Neuron (in vitro differentiated cells): ENCODE data around the gene ZNF599.

Source experiments
- H2AFZ ChIP-seq: one replicate; pipeline ENCODE4 v1.6.1; 2013; ENCODE audit warnings: low read depth, mild to moderate bottlenecking, inconsistent platforms, low read length, moderate library complexity
- H3K27me3 ChIP-seq: one replicate; pipeline ENCODE4 v1.6.1; 2013; ENCODE audit warnings: low read length; ENCODE audit not compliant: insufficient read depth
- H3K36me3 ChIP-seq: one replicate; pipeline ENCODE4 v1.6.1; 2013; ENCODE audit warnings: low read length; ENCODE audit not compliant: insufficient read depth
- H3K4me1 ChIP-seq: one replicate; pipeline ENCODE4 v1.6.1; 2013; ENCODE audit warnings: low read length; ENCODE audit not compliant: insufficient read depth
- H3K4me3 ChIP-seq: 2 replicates; pipeline ENCODE4 v1.5.1; 2013; ENCODE audit warnings: mild to moderate bottlenecking, low read length, moderate library complexity
- H3K9me3 ChIP-seq: one replicate; pipeline ENCODE4 v1.6.1; 2013; ENCODE audit warnings: low read length

The ZNF599 gene

GRCh38 chr19:34779652-34780051 lies 6.6 kb upstream of the ZNF599 start:
- no peaks in the 10 kb centered on the region for H3K36me3 ChIP-seq
- H3K4me3 ChIP-seq = no peak overlapping the region
- H3K9me3 ChIP-seq = peaks cover 9% of the 10 kb centered on the region
- no peak overlapping the region for H2AFZ ChIP-seq
- H3K27me3 ChIP-seq = peaks cover 3% of the 10 kb centered on the region
- H3K4me1 ChIP-seq = no peaks in the 10 kb centered on the region

DNA sequence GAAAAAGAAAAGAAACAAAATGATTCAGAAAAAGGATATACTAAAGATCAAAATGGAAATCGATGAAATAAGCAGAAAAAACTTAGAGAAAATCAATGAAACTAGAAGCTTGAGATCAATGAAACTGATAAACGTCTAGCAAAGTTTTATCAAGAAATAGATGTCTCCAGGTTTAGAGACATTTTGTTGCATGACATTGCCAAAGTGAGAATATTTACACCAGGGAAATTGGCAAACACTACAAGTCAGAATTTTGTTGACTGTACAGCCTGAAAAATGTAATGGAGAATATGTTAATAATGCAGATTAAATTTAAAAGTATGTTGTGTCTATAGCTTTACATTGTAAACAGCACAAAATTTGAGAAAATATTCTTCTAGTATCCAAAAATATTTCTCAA lies 5.3 kb upstream of the ZNF599 start:
- Histone ChIP-seq H3K36me3 (no peaks in the 10 kb centered on the region), H3K27me3 (no peaks in the 10 kb centered on the region), H3K4me3 (no peak overlapping the region), H3K4me1 (no peaks in the 10 kb centered on the region), H3K9me3 (peaks cover 6% of the 10 kb centered on the region), H2AFZ (no peak overlapping the region)

DNA sequence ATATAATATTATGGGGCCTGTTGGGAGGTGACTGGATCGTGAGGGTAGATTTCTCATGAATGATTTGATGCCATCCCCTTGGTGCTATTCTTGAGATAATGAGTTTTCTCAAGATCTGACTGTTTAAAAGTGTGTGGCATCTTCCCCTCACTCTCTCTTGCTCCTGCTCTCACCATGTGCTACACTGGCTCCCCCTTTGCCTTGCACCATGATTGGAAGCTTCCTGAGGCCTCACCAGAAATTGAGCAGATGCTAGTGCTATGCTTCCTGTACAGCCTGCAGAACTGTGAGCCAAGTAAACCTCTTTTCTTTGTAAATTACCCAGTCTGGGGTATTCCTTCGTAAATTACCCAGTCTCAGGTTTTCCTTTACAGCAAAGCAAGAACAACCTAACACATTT lies 1.8 kb upstream of the ZNF599 start:
- Histone ChIP-seq H3K27me3 (no peaks in the 10 kb centered on the region), H3K9me3 (peaks cover 17% of the 10 kb centered on the region), H2AFZ (no peak overlapping the region), H3K4me1 (no peaks in the 10 kb centered on the region), H3K36me3 (no peaks in the 10 kb centered on the region), H3K4me3 (no peak overlapping the region)

GRCh38 chr19:34773555-34773864 lies 495 bp upstream of the ZNF599 start:
- Histone ChIP-seq H3K9me3 (peaks cover 28% of the 10 kb centered on the region), H3K4me3 (peak overlapping the region; percentile 84), H3K36me3 (peaks cover 11% of the 10 kb centered on the region), H3K4me1 (no peaks in the 10 kb centered on the region), H2AFZ (peak overlapping the region; percentile 77), H3K27me3 (no peaks in the 10 kb centered on the region)

GRCh38 chr19:34767951-34768350 lies 5.1 kb downstream of the ZNF599 start:
- no peaks in the 10 kb centered on the region for H3K4me1 ChIP-seq
- no peaks in the 10 kb centered on the region for H3K27me3 ChIP-seq
- no peak overlapping the region for H3K4me3 ChIP-seq
- no peak overlapping the region for H2AFZ ChIP-seq
- peaks cover 51% of the 10 kb centered on the region for H3K36me3 ChIP-seq
- H3K9me3 ChIP-seq = peaks cover 67% of the 10 kb centered on the region

DNA sequence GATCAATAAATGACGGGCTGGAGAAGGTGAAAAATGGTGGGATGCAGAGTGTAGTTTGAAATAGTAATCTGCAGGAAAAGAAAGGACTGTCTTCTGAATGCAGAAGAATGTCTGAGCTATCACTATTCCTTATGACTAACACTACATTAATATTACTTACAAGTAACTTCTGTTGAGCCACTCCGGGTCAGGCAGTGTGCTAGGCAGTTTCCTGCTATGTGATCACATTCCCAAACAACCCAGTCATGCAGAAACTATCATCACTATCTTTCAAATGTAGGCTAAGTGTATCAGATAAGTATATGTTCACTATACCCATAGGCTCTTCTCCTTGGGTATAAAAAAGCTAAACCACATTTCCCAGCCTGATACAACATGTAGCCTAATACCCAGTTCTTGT lies 6.6 kb downstream of the ZNF599 start:
- H3K4me3 ChIP-seq = no peak overlapping the region
- no peaks in the 10 kb centered on the region for H3K4me1 ChIP-seq
- peaks cover 75% of the 10 kb centered on the region for H3K9me3 ChIP-seq
- H3K27me3 ChIP-seq = no peaks in the 10 kb centered on the region
- no peak overlapping the region for H2AFZ ChIP-seq
- peaks cover 51% of the 10 kb centered on the region for H3K36me3 ChIP-seq

DNA sequence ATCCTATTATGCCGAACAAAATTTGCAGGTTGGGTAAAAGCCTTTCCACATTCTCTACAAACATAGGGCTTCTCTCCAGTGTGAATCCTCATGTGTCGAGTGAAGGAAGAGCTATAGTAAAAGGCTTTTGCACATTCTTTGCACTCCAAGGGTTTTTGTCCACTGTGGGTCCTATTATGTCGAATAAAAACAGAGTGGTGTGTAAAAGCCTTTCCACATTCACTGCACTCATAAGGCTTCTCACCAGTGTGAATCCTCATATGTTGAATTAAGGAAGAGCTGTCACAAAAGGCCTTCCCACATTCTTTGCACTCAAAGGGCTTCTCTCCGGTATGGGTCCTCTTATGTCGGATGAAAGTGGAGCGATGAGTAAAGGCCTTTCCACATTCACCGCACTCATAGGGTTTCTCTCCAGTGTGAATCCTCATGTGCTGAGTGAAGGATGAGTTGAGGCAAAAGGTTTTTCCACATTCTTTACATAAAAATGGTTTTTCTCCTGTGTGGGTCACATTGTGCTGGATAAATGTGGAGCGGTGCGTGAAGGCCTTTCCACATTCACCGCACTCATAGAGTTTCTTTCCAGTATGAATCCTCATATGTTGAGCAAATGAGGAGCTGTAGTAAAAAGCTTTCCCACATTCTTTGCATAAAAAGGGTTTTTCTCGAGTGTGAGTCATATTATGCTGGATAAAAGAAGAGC lies 13.6 kb downstream of the ZNF599 start:
- no peak overlapping the region for H3K4me3 ChIP-seq
- H3K9me3 ChIP-seq = peaks cover 59% of the 10 kb centered on the region

GRCh38 chr19:34757441-34757840 lies 15.6 kb downstream of the ZNF599 start:
- no peaks in the 10 kb centered on the region for H3K27me3 ChIP-seq
- no peak overlapping the region for H2AFZ ChIP-seq
- no peaks in the 10 kb centered on the region for H3K4me1 ChIP-seq
- no peaks in the 10 kb centered on the region for H3K36me3 ChIP-seq
- H3K4me3 ChIP-seq = no peak overlapping the region
- H3K9me3 ChIP-seq = peaks cover 55% of the 10 kb centered on the region

More for the DNA sequence above, 13.6 kb downstream of the ZNF599 start:
- Histone ChIP-seq H3K27me3 (no peaks in the 10 kb centered on the region), H3K36me3 (peaks cover 3% of the 10 kb centered on the region), H2AFZ (no peak overlapping the region), H3K4me1 (no peaks in the 10 kb centered on the region)

DNA sequence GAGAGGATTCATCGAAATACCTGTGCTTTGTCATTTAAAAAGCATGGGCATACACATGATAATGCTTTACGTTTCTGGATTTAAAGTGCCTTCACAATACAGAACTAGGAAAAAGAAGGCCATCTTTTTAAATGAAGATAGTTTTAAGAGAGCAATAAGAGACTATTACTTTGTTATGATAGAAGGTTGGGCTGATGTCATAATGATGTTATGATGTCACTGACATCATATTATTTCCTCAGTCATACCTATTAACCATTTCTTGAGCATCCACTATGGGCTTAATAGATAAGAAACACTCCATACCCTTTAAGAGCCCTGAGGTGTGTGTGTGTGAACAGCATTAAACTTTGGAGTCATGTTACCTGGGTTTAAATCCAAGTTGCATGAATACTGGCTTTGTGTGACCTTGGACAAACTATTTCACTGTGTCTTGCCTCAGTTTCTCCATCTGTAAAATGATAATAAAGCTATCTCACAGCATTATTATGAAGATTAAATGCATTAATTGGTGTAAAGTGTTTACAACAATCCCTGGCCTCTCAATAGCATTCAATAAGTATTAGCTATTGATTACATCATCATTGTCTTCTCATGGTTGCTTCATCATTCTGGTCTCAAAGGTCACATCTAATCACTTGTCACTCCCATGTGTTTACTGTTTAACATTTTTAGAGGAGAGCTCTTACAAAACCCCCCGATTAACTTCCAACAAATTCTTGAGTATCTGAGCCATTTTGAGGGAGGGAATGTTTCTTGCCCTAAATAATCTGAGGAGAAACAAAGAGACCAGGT lies 27.9 kb downstream of the ZNF599 start:
- H3K36me3 ChIP-seq = peaks cover 8% of the 10 kb centered on the region
- H3K4me1 ChIP-seq = no peaks in the 10 kb centered on the region
- peaks cover 18% of the 10 kb centered on the region for H3K9me3 ChIP-seq
- no peaks in the 10 kb centered on the region for H3K27me3 ChIP-seq
- H2AFZ ChIP-seq = no peak overlapping the region
- H3K4me3 ChIP-seq = no peak overlapping the region

DNA sequence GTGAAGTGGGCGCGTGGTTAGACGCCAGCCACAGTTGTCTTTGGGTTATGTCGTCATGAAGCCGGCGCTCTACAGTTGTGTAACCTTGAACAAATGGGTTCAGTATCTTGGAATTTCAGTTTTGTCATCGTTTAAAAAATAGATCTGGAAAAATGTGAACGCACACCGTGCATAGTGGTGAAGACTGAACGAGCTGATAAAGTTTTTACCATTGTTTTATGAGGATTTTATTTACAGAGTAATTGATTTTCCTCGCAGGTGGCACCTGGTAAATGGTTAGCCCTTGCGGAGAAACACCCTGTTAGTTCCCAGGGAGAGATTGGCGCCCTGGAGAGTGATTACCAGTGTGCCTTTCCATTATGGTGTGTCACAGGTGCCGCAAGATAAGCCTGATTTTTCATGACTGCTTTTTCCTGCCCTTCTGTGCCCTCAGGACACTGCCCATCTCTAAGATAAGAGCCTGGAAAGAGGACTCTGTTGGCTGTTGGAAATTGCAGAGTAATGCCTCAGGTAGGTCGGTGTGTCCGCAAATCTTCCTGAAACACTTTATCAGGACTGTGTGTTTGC lies 38.4 kb downstream of the ZNF599 start:
- Histone ChIP-seq H2AFZ (peak overlapping the region; percentile 61), H3K4me1 (peaks cover 7% of the 10 kb centered on the region), H3K27me3 (no peaks in the 10 kb centered on the region), H3K4me3 (peak overlapping the region; percentile 70), H3K36me3 (peaks cover 7% of the 10 kb centered on the region), H3K9me3 (peaks cover 17% of the 10 kb centered on the region)

DNA sequence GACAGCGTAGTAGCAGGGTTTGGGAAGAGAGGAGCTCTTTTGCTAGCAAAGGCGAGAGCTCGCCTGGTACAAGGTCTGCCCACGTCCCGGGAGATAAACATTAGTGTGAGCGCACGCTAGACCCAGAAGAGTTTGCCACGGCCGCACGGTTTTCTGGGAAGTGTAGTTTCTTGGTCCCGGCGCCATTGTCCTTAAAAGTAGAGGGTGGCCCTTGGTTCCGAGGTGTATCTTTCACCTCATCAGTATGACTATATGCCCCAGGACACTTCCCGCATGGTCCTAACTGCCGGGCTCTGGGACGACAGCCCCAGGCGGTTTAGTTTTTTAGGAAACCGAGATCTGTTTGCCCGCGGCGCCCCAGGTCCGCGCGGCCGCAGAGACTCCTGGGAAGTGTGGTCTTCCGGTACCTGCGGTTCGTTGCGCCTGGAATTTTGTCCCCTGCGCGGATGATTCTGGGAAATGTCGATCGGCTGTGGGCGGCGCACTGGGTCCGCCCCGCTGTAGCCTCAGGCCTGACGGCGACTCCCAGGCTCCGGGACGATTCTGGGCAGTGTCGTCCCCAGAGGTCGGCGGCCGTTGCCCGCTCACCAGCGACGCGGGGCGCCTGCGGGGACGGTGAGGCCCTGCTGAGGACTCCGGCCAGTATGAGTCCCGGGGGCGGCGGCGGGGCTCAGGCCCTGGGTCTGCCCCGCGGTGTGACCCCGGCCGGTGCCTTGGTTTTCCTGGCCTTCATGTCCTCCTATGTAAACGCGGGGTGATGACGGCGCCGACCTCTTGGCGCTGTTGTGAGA lies 39.1 kb downstream of the ZNF599 start, which contains the start of gene ZNF181:
ZNF181 (plus strand) TSS at position 498 of the 791 bp plus-strand sequence. CDS start 795 bp downstream, outside the sequence.
- Histone ChIP-seq H3K27me3 (no peaks in the 10 kb centered on the region), H3K9me3 (peaks cover 13% of the 10 kb centered on the region), H3K36me3 (peaks cover 2% of the 10 kb centered on the region)

GRCh38 chr19:34733266-34733745 lies 39.7 kb downstream of the ZNF599 start:
- Histone ChIP-seq H2AFZ (peak overlapping the region; percentile 61), H3K4me1 (peaks cover 7% of the 10 kb centered on the region), H3K9me3 (peaks cover 11% of the 10 kb centered on the region)

More for the DNA sequence above, 39.1 kb downstream of the ZNF599 start, which contains the start of gene ZNF181:
- Histone ChIP-seq H2AFZ (peak within 1 kb of the TSS; percentile 61), H3K4me1 (peaks cover 7% of the 10 kb centered on the region), H3K4me3 (peak within 1 kb of the TSS; percentile 70)

More at GRCh38 chr19:34733266-34733745, 39.7 kb downstream of the ZNF599 start:
- Histone ChIP-seq H3K36me3 (no peaks in the 10 kb centered on the region), H3K4me3 (peak overlapping the region; percentile 70), H3K27me3 (no peaks in the 10 kb centered on the region)
